Astrocyte (in vitro differentiated cells and primary cell): ENCODE data around the gene MATR3.

Source experiments
- EZH2 ChIP-seq: IDR thresholded peaks from 2 replicates; pipeline ENCODE4 v1.6.1; 2012; ENCODE audit warnings: mild to moderate bottlenecking, low read length, inconsistent platforms; ENCODE audit not compliant: insufficient read depth
- TF ChIP-seq, protein P1 (sequence below): IDR thresholded peaks from 2 replicates; pipeline ENCODE4 v1.5.1; 2011; ENCODE audit warnings: low read depth, mild to moderate bottlenecking, inconsistent platforms, low read length, moderate library complexity; ENCODE audit not compliant: insufficient read depth

DNA sequence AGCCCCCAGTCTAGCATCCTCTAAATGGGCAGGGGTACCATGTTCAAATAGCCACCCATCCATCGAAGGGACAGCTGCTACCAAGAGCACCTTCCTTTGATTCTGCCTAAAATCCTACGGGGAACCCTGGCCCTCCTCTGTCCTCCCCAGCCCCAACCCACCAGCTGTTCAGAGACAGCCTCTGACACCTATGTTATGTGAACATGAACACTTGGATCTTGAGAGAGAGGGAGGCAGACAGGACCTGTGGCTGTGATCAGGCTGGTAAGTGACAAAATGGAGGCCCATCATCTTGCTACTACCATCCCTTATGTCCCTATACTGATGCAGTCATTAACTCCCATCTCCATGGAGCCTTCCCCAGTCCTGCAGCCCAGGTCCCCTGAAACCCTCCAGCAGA lies 81.4 kb downstream of the MATR3 start:
- TF ChIP-seq, protein P1, sequence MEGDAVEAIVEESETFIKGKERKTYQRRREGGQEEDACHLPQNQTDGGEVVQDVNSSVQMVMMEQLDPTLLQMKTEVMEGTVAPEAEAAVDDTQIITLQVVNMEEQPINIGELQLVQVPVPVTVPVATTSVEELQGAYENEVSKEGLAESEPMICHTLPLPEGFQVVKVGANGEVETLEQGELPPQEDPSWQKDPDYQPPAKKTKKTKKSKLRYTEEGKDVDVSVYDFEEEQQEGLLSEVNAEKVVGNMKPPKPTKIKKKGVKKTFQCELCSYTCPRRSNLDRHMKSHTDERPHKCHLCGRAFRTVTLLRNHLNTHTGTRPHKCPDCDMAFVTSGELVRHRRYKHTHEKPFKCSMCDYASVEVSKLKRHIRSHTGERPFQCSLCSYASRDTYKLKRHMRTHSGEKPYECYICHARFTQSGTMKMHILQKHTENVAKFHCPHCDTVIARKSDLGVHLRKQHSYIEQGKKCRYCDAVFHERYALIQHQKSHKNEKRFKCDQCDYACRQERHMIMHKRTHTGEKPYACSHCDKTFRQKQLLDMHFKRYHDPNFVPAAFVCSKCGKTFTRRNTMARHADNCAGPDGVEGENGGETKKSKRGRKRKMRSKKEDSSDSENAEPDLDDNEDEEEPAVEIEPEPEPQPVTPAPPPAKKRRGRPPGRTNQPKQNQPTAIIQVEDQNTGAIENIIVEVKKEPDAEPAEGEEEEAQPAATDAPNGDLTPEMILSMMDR, result no peak
- no peak for TF ChIP-seq EZH2
